NCI-H2081 (cell line): ENCODE results near the gene RHBDL1.

Experiments
- DNase-seq, 2 experiments: peaks; one replicate each; lab custom pipeline; 2025; lab: John Stamatoyannopoulos, UW

Gene RHBDL1

GRCh38 chr16:637081-638018 is 38.1 kb upstream of the RHBDL1 start:
- peak in 1 of 2 experiments; percentile 81 for DNase-seq

GRCh38 chr16:638034-638543 is 37.4 kb upstream of the RHBDL1 start:
- no peak for DNase-seq

GRCh38 chr16:638836-639235 is 36.6 kb upstream of the RHBDL1 start:
- no peak for DNase-seq

GRCh38 chr16:640614-641013 is 34.9 kb upstream of the RHBDL1 start:
- no peak for DNase-seq

GRCh38 chr16:641326-642188 is 33.9 kb upstream of the RHBDL1 start, which contains the start of gene MCRIP2:
Gene MCRIP2 (plus strand): TSS chr16:641828. CDS start chr16:641992, 164 bp downstream.
- peak; percentile 71 to 80 for DNase-seq

- DNase-seq = peak in 1 of 2 experiments; percentile 33
These were observed 33.1 kb upstream of the RHBDL1 start for GRCh38 chr16:642189-643049.

GRCh38 chr16:643050-643368 is 32.5 kb upstream of the RHBDL1 start:
- DNase-seq = no peak

- no peak for DNase-seq
These were observed 30.9 kb upstream of the RHBDL1 start for GRCh38 chr16:644556-644955.

GRCh38 chr16:645852-646678 is 29.4 kb upstream of the RHBDL1 start:
- no peak for DNase-seq

GRCh38 chr16:646679-647172 is 28.7 kb upstream of the RHBDL1 start:
- DNase-seq = no peak

- DNase-seq = peak in 1 of 2 experiments; percentile 12
These were observed 28.1 kb upstream of the RHBDL1 start for GRCh38 chr16:647173-647902.

GRCh38 chr16:648071-648780 is 27.2 kb upstream of the RHBDL1 start:
- peak; percentile 47 to 68 for DNase-seq

- peak; percentile 87 to 95 for DNase-seq
These were observed 26.5 kb upstream of the RHBDL1 start, which contains the start of gene WDR90 for GRCh38 chr16:648781-649589. Gene WDR90 (plus strand): TSS chr16:649365. CDS start chr16:649417, 52 bp downstream.

- DNase-seq = no peak
These were observed 25.8 kb upstream of the RHBDL1 start for GRCh38 chr16:649631-650030.

GRCh38 chr16:651844-652243 is 23.6 kb upstream of the RHBDL1 start:
- no peak for DNase-seq

GRCh38 chr16:652454-653305 is 22.8 kb upstream of the RHBDL1 start:
- no peak for DNase-seq

- DNase-seq = no peak
These were observed 21.4 kb upstream of the RHBDL1 start for GRCh38 chr16:654034-654433.
